ENCODE measurements around the gene CCDC192. TPM values are rescaled to one million over a fixed set of nuclear protein-coding genes. Genes with fewer than 3 reads are reported as not detected.

The CCDC192 gene
- total RNA-seq, 4 donors from 2014 or later, result 0.35 to 1.3 TPM; not detected in 2

DNA sequence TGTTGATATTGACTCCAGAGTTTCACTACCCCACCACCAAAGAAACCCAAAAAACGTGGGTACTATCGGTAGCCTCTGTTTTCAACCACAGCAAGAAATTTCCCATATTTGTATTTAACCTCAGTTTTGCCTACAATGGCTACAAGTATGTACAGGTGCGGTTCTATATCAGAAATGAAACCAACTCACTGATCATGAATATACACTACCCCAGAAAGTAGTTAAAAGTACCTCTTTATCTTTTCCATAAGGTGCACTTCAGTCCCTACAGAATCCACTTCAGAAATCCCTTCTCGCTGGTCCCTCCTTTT is 239.8 kb downstream of the CCDC192 start:
- no peaks in the 10 kb centered on the region for H3K9me3 ChIP-seq
- H3K27me3 ChIP-seq, result no peaks in the 10 kb centered on the region
- intact Hi-C loops (cut with DNase I; ENCODE audit: low total_unique reads), result no loop called here
- DNase-seq, result no peak
- no peaks in the 10 kb centered on the region for H3K36me3 ChIP-seq
- H3K27ac ChIP-seq, result no peak overlapping the region
- H3K4me3 ChIP-seq, result no peak overlapping the region
- TF ChIP-seq, protein P1, sequence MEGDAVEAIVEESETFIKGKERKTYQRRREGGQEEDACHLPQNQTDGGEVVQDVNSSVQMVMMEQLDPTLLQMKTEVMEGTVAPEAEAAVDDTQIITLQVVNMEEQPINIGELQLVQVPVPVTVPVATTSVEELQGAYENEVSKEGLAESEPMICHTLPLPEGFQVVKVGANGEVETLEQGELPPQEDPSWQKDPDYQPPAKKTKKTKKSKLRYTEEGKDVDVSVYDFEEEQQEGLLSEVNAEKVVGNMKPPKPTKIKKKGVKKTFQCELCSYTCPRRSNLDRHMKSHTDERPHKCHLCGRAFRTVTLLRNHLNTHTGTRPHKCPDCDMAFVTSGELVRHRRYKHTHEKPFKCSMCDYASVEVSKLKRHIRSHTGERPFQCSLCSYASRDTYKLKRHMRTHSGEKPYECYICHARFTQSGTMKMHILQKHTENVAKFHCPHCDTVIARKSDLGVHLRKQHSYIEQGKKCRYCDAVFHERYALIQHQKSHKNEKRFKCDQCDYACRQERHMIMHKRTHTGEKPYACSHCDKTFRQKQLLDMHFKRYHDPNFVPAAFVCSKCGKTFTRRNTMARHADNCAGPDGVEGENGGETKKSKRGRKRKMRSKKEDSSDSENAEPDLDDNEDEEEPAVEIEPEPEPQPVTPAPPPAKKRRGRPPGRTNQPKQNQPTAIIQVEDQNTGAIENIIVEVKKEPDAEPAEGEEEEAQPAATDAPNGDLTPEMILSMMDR (IDR thresholded peaks at IDR 0.05), result no peak
- no peak for TF ChIP-seq POLR2A (IDR thresholded peaks at IDR 0.05)
- H3K4me1 ChIP-seq, result no peaks in the 10 kb centered on the region

DNA sequence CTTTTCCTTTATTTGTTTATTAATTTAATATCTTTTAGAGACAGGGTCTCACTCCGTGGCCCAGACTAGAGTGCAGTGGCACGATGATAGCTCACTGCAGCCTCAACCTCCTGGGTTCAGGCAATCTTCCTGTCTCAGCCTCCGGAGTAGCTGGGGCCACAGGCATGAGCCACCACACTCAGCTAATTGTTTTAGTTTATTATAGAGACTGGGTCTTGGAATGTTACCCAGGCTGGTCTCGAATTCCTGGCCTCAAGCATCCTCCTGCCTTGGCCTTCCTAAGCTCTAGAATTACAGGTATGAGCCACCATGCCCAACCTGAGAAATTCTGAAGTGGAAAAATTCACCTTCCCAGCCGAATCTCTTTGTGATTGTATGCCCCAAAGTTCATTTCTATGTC is 240.9 kb downstream of the CCDC192 start:
- Histone ChIP-seq H3K9me3 (no peaks in the 10 kb centered on the region), H3K4me1 (no peaks in the 10 kb centered on the region), H3K4me3 (no peak overlapping the region), H3K27me3 (no peaks in the 10 kb centered on the region), H3K27ac (no peak overlapping the region), H3K36me3 (no peaks in the 10 kb centered on the region)
- TF ChIP-seq POLR2A (IDR thresholded peaks at IDR 0.05), result no peak
- TF ChIP-seq, protein P1 (IDR thresholded peaks at IDR 0.05), result no peak
- intact Hi-C loops (cut with DNase I; ENCODE audit: low total_unique reads), result no loop called here
- no peak for DNase-seq

DNA sequence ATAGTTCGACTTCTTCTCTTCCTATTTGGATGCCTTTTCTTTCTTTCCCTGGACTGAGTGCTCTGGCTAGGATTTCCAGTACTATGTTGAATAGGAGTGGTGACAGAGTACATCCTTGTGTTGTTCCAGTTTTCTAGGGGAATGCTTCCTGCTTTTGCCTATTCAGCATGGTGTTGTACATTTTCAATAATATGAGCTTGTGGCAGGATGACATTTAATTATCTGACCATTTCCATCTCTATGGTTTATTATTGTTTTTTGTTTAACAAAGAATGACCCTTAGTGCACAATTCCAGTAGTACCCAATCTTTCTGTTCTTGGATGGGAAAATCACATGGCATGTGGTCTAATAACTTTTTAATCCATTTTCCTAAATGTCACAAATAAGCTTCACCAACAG is 244.8 kb downstream of the CCDC192 start:
- TF ChIP-seq, protein P1 (IDR thresholded peaks at IDR 0.05), result no peak
- no peak for TF ChIP-seq POLR2A (IDR thresholded peaks at IDR 0.05)
- H3K27me3 ChIP-seq, result no peaks in the 10 kb centered on the region
- no peaks in the 10 kb centered on the region for H3K9me3 ChIP-seq
- no peaks in the 10 kb centered on the region for H3K4me1 ChIP-seq
- no peak for DNase-seq
- no peaks in the 10 kb centered on the region for H3K36me3 ChIP-seq
- no peak overlapping the region for H3K27ac ChIP-seq
- intact Hi-C loops (cut with DNase I; ENCODE audit: low total_unique reads), result no loop called here
- no peak overlapping the region for H3K4me3 ChIP-seq

DNA sequence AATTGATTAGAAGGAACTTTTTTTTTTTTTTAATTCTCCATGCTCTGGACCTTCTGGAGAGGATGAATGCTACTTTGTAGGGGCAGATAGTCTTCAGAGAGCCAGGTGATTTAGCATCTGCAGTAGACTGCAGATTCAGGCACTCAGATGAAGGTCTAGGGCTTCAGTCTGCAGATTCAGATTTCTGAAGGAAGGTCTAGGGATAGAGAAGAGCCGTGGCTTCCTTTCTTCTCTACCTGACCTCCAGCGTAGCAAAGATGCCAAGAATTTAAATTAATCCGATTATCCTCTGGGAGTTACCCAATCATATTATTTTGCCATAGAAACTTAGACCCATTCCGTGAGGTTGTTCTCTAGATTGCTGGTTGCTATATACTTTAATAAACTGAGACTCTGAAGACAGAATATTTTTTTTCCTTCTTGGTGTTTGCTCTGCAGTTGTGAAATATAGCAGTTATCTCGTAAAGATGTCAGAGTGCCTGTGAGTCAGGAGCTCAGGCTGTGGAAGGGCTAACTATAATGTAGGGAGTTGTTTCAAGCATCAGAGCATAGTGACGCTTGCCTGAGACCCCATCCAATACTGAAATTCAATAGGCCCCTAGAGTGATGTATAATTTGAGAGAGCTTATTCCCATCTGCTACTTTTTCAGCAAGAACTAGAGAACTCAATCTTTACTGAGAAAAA is 247.7 kb downstream of the CCDC192 start:
- H3K4me1 ChIP-seq, result no peaks in the 10 kb centered on the region
- H3K9me3 ChIP-seq, result no peaks in the 10 kb centered on the region
- no peak for DNase-seq
- H3K4me3 ChIP-seq, result no peak overlapping the region
- H3K27ac ChIP-seq, result no peak overlapping the region
- intact Hi-C loops (cut with DNase I; ENCODE audit: low total_unique reads), result no loop called here
- TF ChIP-seq, protein P1 (IDR thresholded peaks at IDR 0.05), result no peak
- no peak for TF ChIP-seq POLR2A (IDR thresholded peaks at IDR 0.05)
- H3K27me3 ChIP-seq, result no peaks in the 10 kb centered on the region
- no peaks in the 10 kb centered on the region for H3K36me3 ChIP-seq

DNA sequence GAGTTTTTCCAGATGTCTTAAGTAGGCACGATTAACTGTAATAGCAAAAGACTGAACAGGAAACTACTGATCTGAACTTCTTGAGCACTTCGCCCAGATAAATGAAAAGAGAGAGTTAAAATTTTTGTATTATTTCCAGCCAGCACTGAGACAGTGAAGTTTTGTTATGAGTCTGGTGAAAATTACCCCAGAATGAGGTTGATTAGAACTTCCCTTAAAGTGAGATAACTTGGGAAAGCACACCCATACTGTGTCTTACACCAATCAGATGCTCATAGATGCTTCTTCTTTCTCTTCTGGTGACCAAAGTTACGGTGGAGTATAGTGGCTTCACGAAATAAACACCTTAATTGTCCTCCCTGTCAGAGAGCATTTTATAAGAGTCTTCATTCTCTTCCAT is 248.6 kb downstream of the CCDC192 start:
- no peak overlapping the region for H3K4me3 ChIP-seq
- DNase-seq, result no peak
- H3K9me3 ChIP-seq, result no peaks in the 10 kb centered on the region
- H3K27ac ChIP-seq, result no peak overlapping the region
- H3K4me1 ChIP-seq, result no peaks in the 10 kb centered on the region
- H3K36me3 ChIP-seq, result no peaks in the 10 kb centered on the region
- no peaks in the 10 kb centered on the region for H3K27me3 ChIP-seq
- TF ChIP-seq, protein P1 (IDR thresholded peaks at IDR 0.05), result no peak
- no peak for TF ChIP-seq POLR2A (IDR thresholded peaks at IDR 0.05)
- intact Hi-C loops (cut with DNase I; ENCODE audit: low total_unique reads), result no loop called here
